Left ventricle myocardium inferior (tissue), 1 donor: ENCODE results near the gene CAPN8. TPM values are rescaled to one million over a fixed set of nuclear protein-coding genes. Genes with fewer than 3 reads are reported as not detected.

Source experiments
- DNase-seq: peaks from one replicate; pipeline ENCODE4 v3.0.0-alpha.2; 2020
- H3K27ac ChIP-seq: fragments of 200-600 bp; replicated peaks from 2 replicates; pipeline ENCODE4 v1.8.0; 2021
- H3K27me3 ChIP-seq: fragments of 200-600 bp; 2 replicates; pipeline ENCODE4 v1.8.0; 2021; ENCODE audit warnings: low read depth
- H3K36me3 ChIP-seq: fragments of 200-600 bp; 2 replicates; pipeline ENCODE4 v1.8.0; 2021
- H3K4me1 ChIP-seq: fragments of 200-600 bp; 2 replicates; pipeline ENCODE4 v1.8.0; 2021
- H3K4me3 ChIP-seq: fragments of 200-600 bp; 2 replicates; pipeline ENCODE4 v1.8.0; 2021; ENCODE audit warnings: mild to moderate bottlenecking, moderate library complexity
- H3K9me3 ChIP-seq: fragments of 200-600 bp; replicated peaks from 2 replicates; pipeline ENCODE4 v1.8.0; 2021
- CTCF ChIP-seq: fragments of 200-600 bp; IDR thresholded peaks from 2 replicates; pipeline ENCODE4 v1.8.0; 2021; ENCODE audit warnings: antibody characterized with exemption, mild to moderate bottlenecking, borderline replicate concordance
- intact Hi-C: fragments of 100-400 bp; cut with micrococcal nuclease; formaldehyde crosslinking; loops from one replicate; pipeline ENCODE4 v1.11.0; 2022
- total RNA-seq: library from RNA; stranded (reverse); fragmentation: NEBNext Ultra II Directional; extraction: Animal tissue kit (Norgen Biotek cat#: 25700); gene quantifications from one replicate; pipeline ENCODE4 v1.2.1, GENCODE V29; 2021
- donor health status: DM: no; HTN: yes; CAD: no; lungs with severe emphysema.

CAPN8 gene
- total RNA-seq, 1 donor from 2014 or later = not detected

- Histone ChIP-seq H3K9me3 (no peaks in the 10 kb centered on the region), H3K27ac (no peak overlapping the region), H3K4me3 (no peak overlapping the region), H3K36me3 (no peaks in the 10 kb centered on the region), H3K27me3 (peaks cover 14% of the 10 kb centered on the region), H3K4me1 (no peaks in the 10 kb centered on the region)
- no peak for TF ChIP-seq CTCF
- intact Hi-C loops = no loop called here
- DNase-seq = no peak
Observed at GRCh38 chr1:223492044-223492443, 173.5 kb downstream of the CAPN8 start.

Other genes with a start within 250 kb of the CAPN8 start
- gene CAPN2, start 46.8 kb upstream of the CAPN8 start, total RNA-seq = 65.3 TPM
- 19.0 TPM for gene TP53BP2, start 180.2 kb upstream of the CAPN8 start, total RNA-seq